ENCODE results near the gene CENPI. TPM values are rescaled to one million over a fixed set of nuclear protein-coding genes. Genes with fewer than 3 reads are reported as not detected.
"Not testable (repeated sequence)": the region's sequence is repeated elsewhere in the genome, so short reads cannot be mapped to it uniquely, and the experiment has no call there.

CENPI gene
- total and polyA plus RNA-seq, 4 donors = 0.21 to 17.4 (median 0.45) TPM

DNA sequence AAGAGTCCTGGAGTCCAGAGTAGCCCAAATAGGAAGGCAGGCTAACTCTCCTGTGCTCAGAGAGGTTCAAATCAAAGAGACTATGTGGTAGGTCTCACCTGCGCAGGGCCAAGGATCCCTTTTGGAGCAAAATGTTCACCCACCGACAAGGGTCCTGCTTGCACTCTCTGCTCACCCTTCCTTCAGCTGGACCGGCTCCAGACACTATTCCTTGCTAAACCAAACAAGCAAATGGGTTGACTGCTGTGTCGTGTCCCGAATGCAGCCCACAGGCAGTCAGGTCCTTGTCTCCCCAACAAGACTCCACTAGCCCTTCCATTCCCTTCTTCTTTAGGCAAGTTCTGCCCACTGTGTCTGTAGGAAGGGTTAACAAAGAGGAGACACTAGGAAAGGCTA lies 46.9 kb upstream of the CENPI start:
- WGBS = 14% methylated on average over 5 of the region's 5 CpGs
- TF ChIP-seq, protein P1, sequence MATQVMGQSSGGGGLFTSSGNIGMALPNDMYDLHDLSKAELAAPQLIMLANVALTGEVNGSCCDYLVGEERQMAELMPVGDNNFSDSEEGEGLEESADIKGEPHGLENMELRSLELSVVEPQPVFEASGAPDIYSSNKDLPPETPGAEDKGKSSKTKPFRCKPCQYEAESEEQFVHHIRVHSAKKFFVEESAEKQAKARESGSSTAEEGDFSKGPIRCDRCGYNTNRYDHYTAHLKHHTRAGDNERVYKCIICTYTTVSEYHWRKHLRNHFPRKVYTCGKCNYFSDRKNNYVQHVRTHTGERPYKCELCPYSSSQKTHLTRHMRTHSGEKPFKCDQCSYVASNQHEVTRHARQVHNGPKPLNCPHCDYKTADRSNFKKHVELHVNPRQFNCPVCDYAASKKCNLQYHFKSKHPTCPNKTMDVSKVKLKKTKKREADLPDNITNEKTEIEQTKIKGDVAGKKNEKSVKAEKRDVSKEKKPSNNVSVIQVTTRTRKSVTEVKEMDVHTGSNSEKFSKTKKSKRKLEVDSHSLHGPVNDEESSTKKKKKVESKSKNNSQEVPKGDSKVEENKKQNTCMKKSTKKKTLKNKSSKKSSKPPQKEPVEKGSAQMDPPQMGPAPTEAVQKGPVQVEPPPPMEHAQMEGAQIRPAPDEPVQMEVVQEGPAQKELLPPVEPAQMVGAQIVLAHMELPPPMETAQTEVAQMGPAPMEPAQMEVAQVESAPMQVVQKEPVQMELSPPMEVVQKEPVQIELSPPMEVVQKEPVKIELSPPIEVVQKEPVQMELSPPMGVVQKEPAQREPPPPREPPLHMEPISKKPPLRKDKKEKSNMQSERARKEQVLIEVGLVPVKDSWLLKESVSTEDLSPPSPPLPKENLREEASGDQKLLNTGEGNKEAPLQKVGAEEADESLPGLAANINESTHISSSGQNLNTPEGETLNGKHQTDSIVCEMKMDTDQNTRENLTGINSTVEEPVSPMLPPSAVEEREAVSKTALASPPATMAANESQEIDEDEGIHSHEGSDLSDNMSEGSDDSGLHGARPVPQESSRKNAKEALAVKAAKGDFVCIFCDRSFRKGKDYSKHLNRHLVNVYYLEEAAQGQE (IDR thresholded peaks at IDR 0.05) = no peak
- no peak for TF ChIP-seq GABPA (IDR thresholded peaks at IDR 0.05 in 1 of 2, conservative IDR thresholded peaks at IDR 0.05 in 1 of 2)
- no peak for TF ChIP-seq EGR1 (IDR thresholded peaks at IDR 0.05; ENCODE audit: low read depth in 2 of 2)
- TF ChIP-seq RXRA (IDR thresholded peaks at IDR 0.05) = no peak
- no peak for TF ChIP-seq SP1 (IDR thresholded peaks at IDR 0.05)
- TF ChIP-seq JUND (IDR thresholded peaks at IDR 0.05) = no peak
- TF ChIP-seq, protein P2, sequence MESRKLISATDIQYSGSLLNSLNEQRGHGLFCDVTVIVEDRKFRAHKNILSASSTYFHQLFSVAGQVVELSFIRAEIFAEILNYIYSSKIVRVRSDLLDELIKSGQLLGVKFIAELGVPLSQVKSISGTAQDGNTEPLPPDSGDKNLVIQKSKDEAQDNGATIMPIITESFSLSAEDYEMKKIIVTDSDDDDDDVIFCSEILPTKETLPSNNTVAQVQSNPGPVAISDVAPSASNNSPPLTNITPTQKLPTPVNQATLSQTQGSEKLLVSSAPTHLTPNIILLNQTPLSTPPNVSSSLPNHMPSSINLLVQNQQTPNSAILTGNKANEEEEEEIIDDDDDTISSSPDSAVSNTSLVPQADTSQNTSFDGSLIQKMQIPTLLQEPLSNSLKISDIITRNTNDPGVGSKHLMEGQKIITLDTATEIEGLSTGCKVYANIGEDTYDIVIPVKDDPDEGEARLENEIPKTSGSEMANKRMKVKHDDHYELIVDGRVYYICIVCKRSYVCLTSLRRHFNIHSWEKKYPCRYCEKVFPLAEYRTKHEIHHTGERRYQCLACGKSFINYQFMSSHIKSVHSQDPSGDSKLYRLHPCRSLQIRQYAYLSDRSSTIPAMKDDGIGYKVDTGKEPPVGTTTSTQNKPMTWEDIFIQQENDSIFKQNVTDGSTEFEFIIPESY (IDR thresholded peaks at IDR 0.05) = no peak
- TF ChIP-seq FOXA1 (IDR thresholded peaks at IDR 0.05) = no peak
- no peak for TF ChIP-seq HNF4A (conservative IDR thresholded peaks at IDR 0.05)
- TF ChIP-seq, protein P3, sequence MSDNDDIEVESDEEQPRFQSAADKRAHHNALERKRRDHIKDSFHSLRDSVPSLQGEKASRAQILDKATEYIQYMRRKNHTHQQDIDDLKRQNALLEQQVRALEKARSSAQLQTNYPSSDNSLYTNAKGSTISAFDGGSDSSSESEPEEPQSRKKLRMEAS (IDR thresholded peaks at IDR 0.05) = no peak
- no peak for TF ChIP-seq FOXA2 (IDR thresholded peaks at IDR 0.05)
- no peak for TF ChIP-seq NR2F2 (IDR thresholded peaks at IDR 0.05)
- no peak for DNase-seq (ENCODE audit: low spot score)
- Histone ChIP-seq H3K4me3 (ENCODE audit: low read depth in 1 of 3, low read length in 3 of 3) (peak overlapping the region; percentile 70 to 74 (median 72)), H3K9ac (ENCODE audit: low read depth in 1 of 2, low read length in 2 of 2) (peak overlapping the region; percentile 43 to 89), H3K4me1 (ENCODE audit: control insufficient read depth in 4 of 4, insufficient read depth in 4 of 4, low read length in 3 of 4) (peaks cover 0 to 6% (median 1%) of the 10 kb centered on the region in 4 donors), H3K36me3 (ENCODE audit: control insufficient read depth in 4 of 4, insufficient read depth in 3 of 4, low read depth in 1 of 4, low read length in 3 of 4) (no peaks in the 10 kb centered on the region), H3K27me3 (ENCODE audit: control insufficient read depth in 4 of 4, insufficient read depth in 4 of 4, low read length in 3 of 4) (no peaks in the 10 kb centered on the region), H3K27ac (ENCODE audit: low read depth in 1 of 2, low read length in 2 of 2) (peak overlapping the region; percentile 81 to 94), H3K9me3 (ENCODE audit: control insufficient read depth in 4 of 4, low read length in 3 of 4) (no peaks in the 10 kb centered on the region)

DNA sequence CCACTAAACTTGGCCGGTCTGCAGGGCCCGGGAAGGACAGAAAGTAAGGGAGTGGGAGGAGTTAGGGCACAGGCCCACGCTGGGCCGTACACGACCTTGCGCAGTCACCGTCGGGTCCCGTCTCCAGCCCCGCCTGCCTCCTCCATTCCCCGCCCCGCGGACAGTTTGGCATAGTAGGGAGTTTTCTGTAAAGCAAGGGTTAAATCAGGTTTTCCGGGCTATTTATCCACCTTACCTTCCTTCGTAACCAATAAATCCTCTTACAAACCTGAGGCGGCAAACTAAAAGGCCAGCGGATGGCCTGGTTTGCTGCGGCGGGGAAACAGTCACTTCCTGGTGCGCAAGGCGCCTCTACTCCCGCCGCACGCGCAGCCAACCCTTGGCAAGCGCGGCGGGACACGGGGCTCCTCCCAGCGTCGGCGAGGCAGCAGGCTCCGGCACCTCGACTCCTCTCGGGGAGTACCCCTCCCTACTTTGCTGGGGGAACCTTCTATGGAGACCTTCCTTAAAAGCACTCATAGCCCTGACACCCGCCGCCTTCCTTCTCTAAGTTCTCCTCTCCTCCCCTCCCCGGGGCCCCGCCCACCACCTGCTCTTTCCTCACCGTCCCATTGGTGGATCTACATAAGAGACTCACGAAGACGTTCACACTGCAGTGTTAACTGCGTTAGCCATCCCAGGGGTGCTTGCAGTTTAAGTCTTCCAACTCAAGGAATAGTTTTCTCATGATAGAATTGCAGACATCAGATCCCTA lies 46.3 kb upstream of the CENPI start, which contains the start of gene TRMT2B:
Gene TRMT2B (minus strand): TSS at position 563 of the 754 bp plus-strand sequence. CDS start 9,822 bp downstream, outside the sequence.
- Histone ChIP-seq H3K9me3 (ENCODE audit: control insufficient read depth in 4 of 4, low read length in 3 of 4) (no peaks in the 10 kb centered on the region), H3K36me3 (ENCODE audit: control insufficient read depth in 4 of 4, insufficient read depth in 3 of 4, low read depth in 1 of 4, low read length in 3 of 4) (no peaks in the 10 kb centered on the region), H3K4me3 (ENCODE audit: low read depth in 1 of 3, low read length in 3 of 3) (peak within 1 kb of the TSS; percentile 70 to 74 (median 72)), H3K27ac (ENCODE audit: low read depth in 1 of 2, low read length in 2 of 2) (peak within 1 kb of the TSS; percentile 81 to 94), H3K4me1 (ENCODE audit: control insufficient read depth in 4 of 4, insufficient read depth in 4 of 4, low read length in 3 of 4) (peaks cover 0 to 6% (median 1%) of the 10 kb centered on the region in 4 donors), H3K27me3 (ENCODE audit: control insufficient read depth in 4 of 4, insufficient read depth in 4 of 4, low read length in 3 of 4) (no peaks in the 10 kb centered on the region), H3K9ac (ENCODE audit: low read depth in 1 of 2, low read length in 2 of 2) (peak within 1 kb of the TSS; percentile 43 to 89)
- TF ChIP-seq TAF1 (conservative IDR thresholded peaks at IDR 0.05) (peak; percentile 32), YY1 (IDR thresholded peaks at IDR 0.05) (peak; percentile 70), EGR1 (IDR thresholded peaks at IDR 0.05; ENCODE audit: low read depth in 2 of 2) (no peak), JUND (IDR thresholded peaks at IDR 0.05) (no peak)
- TF ChIP-seq, protein P1 (IDR thresholded peaks at IDR 0.05) = peak; percentile 16
- TF ChIP-seq, protein P3 (IDR thresholded peaks at IDR 0.05) = peak; percentile 22
- under 1% methylated on average over 43 of the region's 43 CpGs for WGBS
- DNase-seq (ENCODE audit: low spot score) = peak; percentile 76

DNA sequence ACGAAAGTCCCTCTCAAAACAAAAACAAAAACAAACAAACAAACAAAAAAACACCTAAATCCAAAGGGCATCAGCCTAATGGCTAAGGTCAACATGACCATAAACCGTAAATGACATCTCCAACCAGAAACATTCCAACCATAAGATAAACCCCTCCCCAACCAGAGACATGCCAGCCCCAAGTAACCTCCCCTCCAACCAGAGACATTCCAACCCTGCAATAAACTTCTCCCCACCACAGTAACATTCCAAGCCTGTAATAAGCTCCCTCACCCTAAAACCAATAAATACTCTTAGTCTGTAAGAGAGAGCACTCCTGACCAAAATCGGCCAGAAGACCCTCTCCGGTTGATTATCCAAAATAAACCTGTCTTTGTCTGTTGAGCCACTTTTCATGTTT lies 41.5 kb upstream of the CENPI start:
- H3K4me1 ChIP-seq (ENCODE audit: control insufficient read depth in 4 of 4, insufficient read depth in 4 of 4, low read length in 3 of 4); H3K9ac ChIP-seq (ENCODE audit: low read depth in 1 of 2, low read length in 2 of 2); H3K27me3 ChIP-seq (ENCODE audit: control insufficient read depth in 4 of 4, insufficient read depth in 4 of 4, low read length in 3 of 4); H3K36me3 ChIP-seq (ENCODE audit: control insufficient read depth in 4 of 4, insufficient read depth in 3 of 4, low read depth in 1 of 4, low read length in 3 of 4); H3K27ac ChIP-seq (ENCODE audit: low read depth in 1 of 2, low read length in 2 of 2); H3K9me3 ChIP-seq (ENCODE audit: control insufficient read depth in 4 of 4, low read length in 3 of 4); H3K4me3 ChIP-seq (ENCODE audit: low read depth in 1 of 3, low read length in 3 of 3); DNase-seq (ENCODE audit: low spot score): not testable (repeated sequence)
- WGBS = 71% methylated on average over 4 of the region's 4 CpGs

All from liver (tissue), 9 donors.